NT2/D1 (cell line): ENCODE results near the gene HBB.

Source experiments
- DNase-seq: peaks from one replicate; pipeline ENCODE4 v3.0.0-alpha.2; 2011; ENCODE audit warnings: low read depth, low spot score
- H3K27me3 ChIP-seq: 2 replicates; pipeline ENCODE4 v1.6.0; 2011; ENCODE audit warnings: mild to moderate bottlenecking; ENCODE audit not compliant: insufficient read length, insufficient read depth
- H3K36me3 ChIP-seq: 2 replicates; pipeline ENCODE4 v1.6.1; 2011; ENCODE audit warnings: mild to moderate bottlenecking, low read length, mixed read lengths; ENCODE audit not compliant: insufficient read depth, insufficient read length
- H3K4me1 ChIP-seq: 2 replicates; pipeline ENCODE4 v1.5.1; 2011; ENCODE audit not compliant: insufficient read depth, insufficient read length
- H3K4me3 ChIP-seq: 2 replicates; pipeline ENCODE4 v1.5.1; 2011; ENCODE audit warnings: low read depth; ENCODE audit not compliant: insufficient read length
- H3K9ac ChIP-seq: 2 replicates; pipeline ENCODE4 v1.6.0; 2011; ENCODE audit warnings: low read depth; ENCODE audit not compliant: insufficient read length
- H3K9me3 ChIP-seq: 2 replicates; pipeline ENCODE4 v1.5.1; 2011; ENCODE audit warnings: mild to moderate bottlenecking, low read length; ENCODE audit not compliant: insufficient read depth
- SUZ12 ChIP-seq: IDR thresholded peaks from 2 replicates; pipeline ENCODE4 v1.6.1; 2011; ENCODE audit not compliant: insufficient read length, insufficient read depth; ENCODE audit errors: extremely low read depth
- YY1 ChIP-seq: IDR thresholded peaks from 2 replicates; pipeline ENCODE4 v1.6.1; 2011; ENCODE audit not compliant: insufficient read length, insufficient read depth
- ZNF274 ChIP-seq: IDR thresholded peaks from 2 replicates; pipeline ENCODE4 v1.6.1; 2011; ENCODE audit warnings: mild to moderate bottlenecking, low read depth, low read length

HBB gene

DNA sequence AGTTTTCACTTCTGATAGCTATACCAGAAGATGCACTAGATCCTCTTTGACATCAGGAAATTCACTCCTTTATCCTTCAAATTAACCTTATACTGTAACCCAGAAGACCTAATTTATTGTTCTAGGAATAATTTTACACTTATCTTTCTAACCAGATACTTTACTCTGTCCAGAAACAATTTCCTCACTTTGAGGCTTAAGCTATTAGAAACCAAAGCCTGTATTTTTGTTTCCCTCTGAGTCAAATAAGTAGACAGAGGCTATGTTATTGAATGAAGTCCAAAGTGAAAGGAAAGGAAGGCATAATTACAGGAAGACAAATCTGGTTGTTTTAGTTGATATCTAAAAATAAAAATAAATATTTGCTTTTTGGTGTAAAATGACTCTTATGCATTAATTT, 28.6 kb downstream of the HBB start:
- Histone ChIP-seq H3K9ac (no peak overlapping the region), H3K4me1 (no peaks in the 10 kb centered on the region), H3K27me3 (no peaks in the 10 kb centered on the region), H3K36me3 (no peaks in the 10 kb centered on the region), H3K9me3 (no peaks in the 10 kb centered on the region; the same call in 1 of the 2 replicates), H3K4me3 (no peak overlapping the region)
- TF ChIP-seq SUZ12 (no peak), ZNF274 (no peak), YY1 (no peak)
- no peak for DNase-seq

DNA sequence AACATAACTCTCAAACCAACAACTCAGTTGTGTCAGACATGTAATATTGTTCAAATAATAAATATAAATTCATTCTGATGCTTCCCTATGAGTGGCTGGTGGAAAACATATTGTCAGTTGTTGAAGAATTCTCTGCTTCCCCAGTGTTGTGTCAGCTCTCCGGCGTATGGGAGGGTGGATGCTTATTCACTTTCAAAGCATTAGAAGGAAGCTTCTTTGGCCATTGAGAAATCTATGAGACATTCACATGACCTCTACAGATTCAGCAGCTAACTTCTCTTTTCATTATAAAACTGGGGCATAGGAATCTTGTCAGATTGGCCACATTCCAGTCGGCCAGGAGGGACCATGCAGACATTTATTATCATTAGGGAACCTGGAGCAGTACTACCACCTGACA, 29.3 kb downstream of the HBB start:
- no peak for DNase-seq
- TF ChIP-seq YY1 = no peak
- no peak overlapping the region for H3K4me3 ChIP-seq
- H3K4me1 ChIP-seq = no peaks in the 10 kb centered on the region
- H3K9ac ChIP-seq = no peak overlapping the region
- H3K36me3 ChIP-seq = no peaks in the 10 kb centered on the region
- no peaks in the 10 kb centered on the region; the same call in none of the 2 replicates for H3K9me3 ChIP-seq
- H3K27me3 ChIP-seq = no peaks in the 10 kb centered on the region

DNA sequence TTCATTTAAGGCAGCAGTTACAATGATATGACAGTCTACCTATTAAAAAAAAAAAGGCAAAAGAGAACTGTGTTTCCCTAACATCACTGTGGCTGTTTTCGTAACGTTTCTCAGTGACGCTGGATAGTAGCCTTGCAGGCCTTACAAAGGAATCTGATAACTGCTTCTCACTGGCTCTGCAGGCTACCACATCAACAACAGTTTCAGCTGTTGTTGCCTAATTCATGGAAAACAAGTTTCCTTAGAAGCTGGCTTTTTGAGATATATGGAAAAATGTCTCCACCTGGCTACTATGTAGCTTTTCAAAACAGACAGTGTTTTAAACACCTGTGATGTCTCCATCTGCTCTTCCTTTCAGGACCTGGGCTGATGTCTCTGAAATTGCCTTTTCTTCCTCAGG, 30.1 kb downstream of the HBB start:
- Histone ChIP-seq H3K27me3 (no peaks in the 10 kb centered on the region), H3K9ac (no peak overlapping the region), H3K9me3 (no peaks in the 10 kb centered on the region; the same call in none of the 2 replicates), H3K36me3 (no peaks in the 10 kb centered on the region), H3K4me1 (no peaks in the 10 kb centered on the region), H3K4me3 (no peak overlapping the region)
- no peak for TF ChIP-seq SUZ12
- TF ChIP-seq YY1 = no peak
- TF ChIP-seq ZNF274 = no peak
- DNase-seq = no peak

DNA sequence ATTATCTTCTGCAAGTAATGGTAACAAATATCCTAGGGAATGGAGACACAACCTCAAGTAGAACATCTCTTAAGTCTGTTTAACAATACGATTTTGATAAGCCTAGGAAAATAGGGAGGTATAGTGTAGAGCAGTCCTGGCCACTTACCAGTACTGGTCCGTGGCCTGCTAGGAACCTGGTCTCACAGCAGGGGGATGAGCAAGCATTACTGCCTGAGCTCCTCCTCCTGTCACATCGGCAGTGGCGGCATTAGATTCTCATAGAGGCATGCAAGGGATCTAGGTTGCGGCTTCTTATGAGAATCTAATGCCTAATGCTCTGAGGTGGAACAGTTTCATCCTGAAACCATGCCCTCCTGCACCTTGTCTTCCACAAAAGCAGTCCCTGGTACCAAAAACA, 30.8 kb downstream of the HBB start:
- Histone ChIP-seq H3K9ac (no peak overlapping the region), H3K9me3 (no peaks in the 10 kb centered on the region; the same call in none of the 2 replicates), H3K36me3 (no peaks in the 10 kb centered on the region), H3K4me3 (no peak overlapping the region), H3K27me3 (no peaks in the 10 kb centered on the region), H3K4me1 (no peaks in the 10 kb centered on the region)
- TF ChIP-seq SUZ12 = no peak
- TF ChIP-seq YY1 = no peak
- no peak for DNase-seq

DNA sequence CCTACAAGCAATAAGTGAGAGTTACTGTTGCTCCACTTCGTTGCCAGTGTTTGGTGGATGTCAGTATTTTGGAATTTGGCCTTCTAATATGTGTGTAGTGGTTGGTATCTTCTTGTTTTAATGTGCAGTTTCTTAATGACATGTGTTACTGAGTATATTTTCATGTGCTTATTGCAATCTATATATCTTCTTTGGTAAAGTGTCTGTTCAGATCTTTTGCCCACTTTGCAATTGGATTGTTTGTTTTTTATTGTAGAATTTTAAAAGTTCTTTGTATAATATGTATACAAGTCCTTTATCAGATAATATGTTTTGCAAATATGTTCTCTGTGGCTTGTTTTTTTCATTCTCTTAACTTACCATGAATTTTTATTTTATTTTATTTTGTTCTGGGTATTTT, 34.1 kb downstream of the HBB start:
- H3K9ac ChIP-seq = no peak overlapping the region
- H3K4me3 ChIP-seq = no peak overlapping the region
- peaks cover 6% of the 10 kb centered on the region for H3K9me3 ChIP-seq
- no peaks in the 10 kb centered on the region for H3K36me3 ChIP-seq
- TF ChIP-seq ZNF274 (no peak), YY1 (no peak), SUZ12 (no peak)
- H3K27me3 ChIP-seq = no peaks in the 10 kb centered on the region
- H3K4me1 ChIP-seq = no peaks in the 10 kb centered on the region
- no peak for DNase-seq

DNA sequence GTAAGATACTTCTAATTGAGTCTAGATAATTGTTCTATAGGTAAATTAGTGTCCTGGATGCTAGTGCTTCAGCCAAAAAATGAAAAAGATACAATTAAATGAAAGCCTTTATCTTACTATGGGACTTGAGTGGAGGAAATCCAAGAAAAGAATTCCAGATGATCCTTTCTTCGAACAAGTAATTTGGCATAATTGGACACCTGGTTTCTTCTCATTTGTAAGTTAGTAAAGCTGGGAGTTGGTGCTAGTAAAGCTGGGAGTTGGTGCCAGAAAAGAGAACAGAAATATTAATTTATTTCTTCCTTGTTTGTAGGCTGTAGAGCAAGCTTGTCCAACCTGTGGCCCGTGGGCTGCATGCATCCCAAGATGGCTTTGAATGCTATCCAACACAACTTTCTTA, 38.7 kb downstream of the HBB start:
- Histone ChIP-seq H3K36me3 (no peaks in the 10 kb centered on the region), H3K27me3 (no peaks in the 10 kb centered on the region), H3K9ac (no peak overlapping the region), H3K4me1 (no peaks in the 10 kb centered on the region), H3K4me3 (no peak overlapping the region), H3K9me3 (peaks cover 6% of the 10 kb centered on the region)
- TF ChIP-seq SUZ12 (no peak), YY1 (no peak), ZNF274 (no peak)
- no peak for DNase-seq

DNA sequence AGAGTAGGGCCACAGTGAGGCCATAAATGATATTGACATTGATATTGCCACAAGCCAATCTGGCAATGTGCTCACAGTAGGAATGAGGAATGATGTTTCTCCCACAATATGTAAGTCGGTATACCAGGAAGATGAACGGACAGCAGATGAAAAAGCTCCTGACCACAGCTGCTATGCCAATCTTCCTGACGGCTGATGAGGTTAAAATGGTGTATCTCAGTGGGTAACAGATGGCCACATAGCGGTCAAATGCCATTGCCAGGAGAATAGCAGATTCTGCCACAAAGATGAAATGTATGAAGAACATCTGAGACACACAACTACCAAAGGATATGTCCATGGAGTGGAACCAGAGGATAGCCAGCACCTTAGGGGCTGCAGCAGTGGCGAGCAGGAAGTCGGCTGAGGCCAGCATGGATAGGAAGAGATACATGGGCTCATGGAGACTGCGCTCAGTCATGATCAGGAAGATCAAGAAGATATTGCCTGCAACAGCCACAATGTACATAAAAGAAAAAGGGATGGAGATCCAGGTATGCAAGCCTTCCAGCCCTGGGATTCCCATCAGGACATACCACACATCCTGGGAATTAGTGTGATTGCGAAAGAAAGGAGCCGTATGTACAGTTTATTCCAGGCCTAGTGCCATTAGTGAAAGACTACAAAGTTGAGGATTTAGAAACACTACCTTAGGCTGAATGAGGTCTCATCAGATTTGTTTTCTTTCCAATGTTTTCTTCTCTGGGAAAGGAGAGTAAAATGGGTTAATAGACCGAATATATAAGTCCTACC, 48.6 kb downstream of the HBB start:
- Histone ChIP-seq H3K9me3 (no peaks in the 10 kb centered on the region), H3K4me3 (no peak overlapping the region), H3K27me3 (no peaks in the 10 kb centered on the region), H3K4me1 (no peaks in the 10 kb centered on the region), H3K9ac (no peak overlapping the region), H3K36me3 (no peaks in the 10 kb centered on the region)
- TF ChIP-seq ZNF274 (no peak), YY1 (no peak), SUZ12 (no peak)
- no peak for DNase-seq
